ENCODE measurements around the gene RGS3. TPM values are rescaled to one million over a fixed set of nuclear protein-coding genes. Genes with fewer than 3 reads are reported as not detected.

RGS3 gene
- total and polyA plus RNA-seq, 2 of the 13 experiments (the other 11 are each of a cell fraction or from before 2014, with no cell fraction given) = 17.1 to 28.8 TPM

DNA sequence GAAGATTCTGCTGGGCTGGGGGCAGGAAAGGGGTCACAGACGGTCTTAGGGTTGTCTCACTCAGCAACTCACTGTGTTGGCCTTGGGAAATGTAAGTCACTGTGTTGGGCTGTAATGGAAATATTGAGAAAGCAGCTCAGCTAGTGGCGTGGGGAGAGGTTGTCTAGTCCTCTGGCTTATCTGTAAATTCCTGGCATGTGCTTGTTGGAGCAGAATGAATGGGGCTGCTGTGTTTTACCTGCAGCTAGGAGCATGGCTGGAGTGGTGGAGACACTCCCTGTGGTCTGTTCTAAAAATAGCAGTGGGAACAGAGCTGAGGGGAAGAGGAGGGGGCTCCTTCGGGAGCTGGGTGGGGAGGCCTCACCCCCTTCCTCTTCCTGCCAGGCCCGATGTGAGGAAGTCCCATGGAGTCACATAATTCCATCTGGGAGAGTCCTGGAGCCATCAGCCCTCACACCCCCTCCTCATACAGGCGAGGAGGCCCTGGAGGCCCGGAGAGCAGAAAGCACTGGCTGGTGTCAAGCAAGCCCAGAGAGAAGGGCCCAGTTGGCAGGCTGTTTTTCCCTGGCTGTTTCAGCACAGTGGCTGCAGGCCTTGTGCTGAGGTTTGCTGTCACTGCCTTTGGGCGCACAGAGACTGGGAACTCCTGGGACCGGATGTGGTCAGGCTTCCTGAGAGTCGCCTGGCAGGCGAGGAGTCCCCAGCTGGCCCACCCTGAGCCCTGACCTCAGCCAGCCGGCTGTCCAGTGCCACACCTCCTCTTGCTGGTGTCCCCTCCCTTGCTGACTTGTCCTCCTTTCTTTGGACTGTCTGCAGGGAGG, 84.9 kb downstream of the RGS3 start (continued):
- TF ChIP-seq TRAFD1 (CRISPR knock-in tag; IDR thresholded peaks at IDR 0.05; ENCODE audit: borderline replicate concordance) = no peak
- TF ChIP-seq ZNF121 (CRISPR knock-in tag; IDR thresholded peaks at IDR 0.05) = 0 out of 2 replicates have a peak, but pooled peaks have one; percentile 11
- TF ChIP-seq ARNTL (CRISPR knock-in tag; IDR thresholded peaks at IDR 0.05) = no peak
- no peak for TF ChIP-seq HNRNPH1 (optimal IDR thresholded peaks at IDR 0.05; ENCODE audit: low read depth, low read length)
- TF ChIP-seq TARDBP (CRISPR knock-in tag; IDR thresholded peaks at IDR 0.05) = no peak
- TF ChIP-seq, protein P1, sequence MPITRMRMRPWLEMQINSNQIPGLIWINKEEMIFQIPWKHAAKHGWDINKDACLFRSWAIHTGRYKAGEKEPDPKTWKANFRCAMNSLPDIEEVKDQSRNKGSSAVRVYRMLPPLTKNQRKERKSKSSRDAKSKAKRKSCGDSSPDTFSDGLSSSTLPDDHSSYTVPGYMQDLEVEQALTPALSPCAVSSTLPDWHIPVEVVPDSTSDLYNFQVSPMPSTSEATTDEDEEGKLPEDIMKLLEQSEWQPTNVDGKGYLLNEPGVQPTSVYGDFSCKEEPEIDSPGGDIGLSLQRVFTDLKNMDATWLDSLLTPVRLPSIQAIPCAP (CRISPR knock-in tag; IDR thresholded peaks at IDR 0.05; ENCODE audit: low read depth) = no peak
- TF ChIP-seq SOX6 (IDR thresholded peaks at IDR 0.05) = no peak
- peak; percentile 62 for TF ChIP-seq SOX6 (CRISPR knock-in tag; IDR thresholded peaks at IDR 0.05)
- TF ChIP-seq ZNF513 (CRISPR knock-in tag; conservative IDR thresholded peaks at IDR 0.05) = no peak
- TF ChIP-seq E2F1 (CRISPR knock-in tag; IDR thresholded peaks at IDR 0.05) = no peak
- TF ChIP-seq ZNF546 (CRISPR knock-in tag; conservative IDR thresholded peaks at IDR 0.05) = no peak
- no peak for TF ChIP-seq XBP1 (CRISPR knock-in tag; IDR thresholded peaks at IDR 0.05)
- TF ChIP-seq SNAPC5 (CRISPR knock-in tag; IDR thresholded peaks at IDR 0.05; ENCODE audit: borderline replicate concordance) = no peak
- no peak for TF ChIP-seq SRF (IDR thresholded peaks at IDR 0.05; ENCODE audit: low read depth, low read length)
- no peak for TF ChIP-seq HES4 (CRISPR knock-in tag; IDR thresholded peaks at IDR 0.05; ENCODE audit: borderline replicate concordance)
- TF ChIP-seq CBFB (CRISPR knock-in tag; IDR thresholded peaks at IDR 0.05) = no peak
- TF ChIP-seq, protein P2, sequence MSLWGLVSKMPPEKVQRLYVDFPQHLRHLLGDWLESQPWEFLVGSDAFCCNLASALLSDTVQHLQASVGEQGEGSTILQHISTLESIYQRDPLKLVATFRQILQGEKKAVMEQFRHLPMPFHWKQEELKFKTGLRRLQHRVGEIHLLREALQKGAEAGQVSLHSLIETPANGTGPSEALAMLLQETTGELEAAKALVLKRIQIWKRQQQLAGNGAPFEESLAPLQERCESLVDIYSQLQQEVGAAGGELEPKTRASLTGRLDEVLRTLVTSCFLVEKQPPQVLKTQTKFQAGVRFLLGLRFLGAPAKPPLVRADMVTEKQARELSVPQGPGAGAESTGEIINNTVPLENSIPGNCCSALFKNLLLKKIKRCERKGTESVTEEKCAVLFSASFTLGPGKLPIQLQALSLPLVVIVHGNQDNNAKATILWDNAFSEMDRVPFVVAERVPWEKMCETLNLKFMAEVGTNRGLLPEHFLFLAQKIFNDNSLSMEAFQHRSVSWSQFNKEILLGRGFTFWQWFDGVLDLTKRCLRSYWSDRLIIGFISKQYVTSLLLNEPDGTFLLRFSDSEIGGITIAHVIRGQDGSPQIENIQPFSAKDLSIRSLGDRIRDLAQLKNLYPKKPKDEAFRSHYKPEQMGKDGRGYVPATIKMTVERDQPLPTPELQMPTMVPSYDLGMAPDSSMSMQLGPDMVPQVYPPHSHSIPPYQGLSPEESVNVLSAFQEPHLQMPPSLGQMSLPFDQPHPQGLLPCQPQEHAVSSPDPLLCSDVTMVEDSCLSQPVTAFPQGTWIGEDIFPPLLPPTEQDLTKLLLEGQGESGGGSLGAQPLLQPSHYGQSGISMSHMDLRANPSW (CRISPR knock-in tag; IDR thresholded peaks at IDR 0.05; ENCODE audit: borderline replicate concordance) = no peak
- no peak for TF ChIP-seq KLF6 (CRISPR knock-in tag; IDR thresholded peaks at IDR 0.05)
- TF ChIP-seq AKAP8 (CRISPR knock-in tag; IDR thresholded peaks at IDR 0.05) = no peak
